GM12878 (cell line): Measurements from ENCODE around the gene CA10. TPM values are rescaled to one million over a fixed set of nuclear protein-coding genes. Genes with fewer than 3 reads are reported as not detected.

Experiments
- BACH1 ChIP-seq: fragments of 450-650 bp; IDR thresholded peaks from 2 replicates; pipeline ENCODE4 v1.6.1; 2017; ENCODE audit warnings: mild to moderate bottlenecking, borderline replicate concordance
- CHD4 ChIP-seq: fragments of 200-600 bp; sonication (generic); IDR thresholded peaks from 2 replicates; pipeline ENCODE4 v1.6.1; 2016; ENCODE audit warnings: mild to moderate bottlenecking
- EZH2 ChIP-seq: IDR thresholded peaks from 2 replicates; pipeline ENCODE4 v1.6.1; 2012; ENCODE audit warnings: low read depth, mild to moderate bottlenecking, control low read depth, inconsistent platforms, low read length, borderline replicate concordance; ENCODE audit not compliant: control insufficient read depth
- MEF2A ChIP-seq: IDR thresholded peaks from 2 replicates; pipeline ENCODE4 v1.6.1; 2011; ENCODE audit warnings: low read depth, mild to moderate bottlenecking, low read length, moderate library complexity; ENCODE audit not compliant: insufficient read depth
- MYC ChIP-seq: IDR thresholded peaks from 2 replicates; pipeline ENCODE4 v1.6.1; 2011; ENCODE audit warnings: mild to moderate bottlenecking, low read length, moderate library complexity, inconsistent platforms; ENCODE audit not compliant: insufficient read depth, insufficient replicate concordance, insufficient read length, severe bottlenecking
- NFYB ChIP-seq: IDR thresholded peaks from 2 replicates; pipeline ENCODE4 v1.6.1; 2011; ENCODE audit warnings: low read depth, mild to moderate bottlenecking, low read length, improper control_type of control experiment, moderate library complexity; ENCODE audit not compliant: insufficient read depth
- SIN3A ChIP-seq: IDR thresholded peaks from 2 replicates; pipeline ENCODE4 v1.6.1; 2012; ENCODE audit warnings: low read depth, low read length, improper control_type of control experiment
- SMARCA5 ChIP-seq: fragments of 450-650 bp; IDR thresholded peaks from 2 replicates; pipeline ENCODE4 v1.6.1; 2017; ENCODE audit warnings: mild to moderate bottlenecking
- TCF12 ChIP-seq: IDR thresholded peaks from 2 replicates; pipeline ENCODE4 v1.6.1; 2011; ENCODE audit warnings: low read depth, mild to moderate bottlenecking, low read length
- ZBTB40 ChIP-seq: fragments of 450-650 bp; IDR thresholded peaks from 2 replicates; pipeline ENCODE4 v1.6.1; 2016; ENCODE audit warnings: mild to moderate bottlenecking, moderate library complexity, borderline replicate concordance
- ZNF274 ChIP-seq: IDR thresholded peaks from one replicate; pipeline ENCODE4 v1.8.0; 2011; ENCODE audit not compliant: insufficient read length, insufficient read depth
- ZSCAN29 ChIP-seq: fragments of 450-650 bp; IDR thresholded peaks from 2 replicates; pipeline ENCODE4 v1.6.1; 2017; ENCODE audit warnings: mild to moderate bottlenecking, moderate library complexity
- polyA plus RNA-seq, 11 experiments: library from polyadenylated mRNA; depleted of rRNA in 4 of 11; unstranded in 6 of 11; stranded (reverse) in 5 of 11; fragments of >200 nt; fragmentation: Nextera tagmentation in 4 of 11; fragmentation: Illumina TruSeq in 1 of 11; extraction: Ambion mirVana in 4 of 11; extraction: Trizol in 1 of 11; gene quantifications; 1 replicate in 1 of 11; 2 replicates in 10 of 11; pipeline versions ENCODE4 v1.2.1 to v1.2.3, GENCODE V29; 2011 to 2016; ENCODE audit warnings: inconsistent platforms in 2 of 11, missing spikeins in 2 of 11, low read depth in 1 of 11
- total RNA-seq, 4 experiments: library from RNA; depleted of rRNA in 3 of 4; stranded (reverse); fragments of >200 nt in 3 of 4; fragmentation: Illumina TruSeq in 1 of 4; extraction: Trizol in 1 of 4; gene quantifications; 2 replicates each; pipeline versions ENCODE4 v1.2.1 to v1.2.3, GENCODE V29; 2013 to 2021
- TF ChIP-seq, protein P1 (sequence below): fragments of 450-650 bp; IDR thresholded peaks from 2 replicates; pipeline ENCODE4 v1.6.1; 2017; ENCODE audit warnings: mild to moderate bottlenecking, moderate library complexity

Gene CA10
- total and polyA plus RNA-seq, 10 of the 15 experiments (the other 5 are each of a cell fraction or from before 2014, with no cell fraction given), result not detected

DNA sequence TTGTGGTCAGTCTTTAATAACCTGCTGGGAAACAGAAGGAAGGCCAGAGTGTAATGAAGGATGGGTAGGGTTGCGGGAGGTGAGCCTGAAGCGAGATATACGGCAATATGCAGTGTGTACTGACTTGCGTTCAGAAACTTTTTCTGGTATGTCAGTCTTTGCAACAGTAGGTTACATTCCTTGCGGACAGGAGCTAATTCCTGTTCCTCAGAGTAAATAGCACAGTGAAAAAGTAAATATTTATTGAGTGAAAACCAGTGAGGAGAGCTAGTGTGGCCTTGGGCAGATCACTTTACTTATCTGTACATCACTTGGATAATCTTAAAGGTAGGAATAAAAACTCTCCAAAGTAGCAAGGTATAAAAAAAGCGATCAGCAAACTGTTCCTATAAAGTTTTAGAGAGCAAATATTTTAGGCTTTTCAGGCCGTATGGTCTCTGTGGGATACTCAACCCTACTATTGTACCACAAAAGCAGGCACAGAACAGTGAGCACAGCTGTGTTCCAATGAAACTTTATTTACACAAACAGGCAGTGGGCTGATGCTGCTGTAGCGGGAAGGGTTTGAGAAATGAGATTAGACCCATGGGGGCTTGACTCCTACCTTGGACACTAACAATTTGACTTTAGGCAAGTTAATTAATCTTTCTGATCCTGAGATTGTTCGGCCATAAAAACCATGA is 550.1 kb downstream of the CA10 start (continued):
- TF ChIP-seq ZSCAN29, result no peak
- TF ChIP-seq SIN3A, result no peak
- TF ChIP-seq, protein P1, sequence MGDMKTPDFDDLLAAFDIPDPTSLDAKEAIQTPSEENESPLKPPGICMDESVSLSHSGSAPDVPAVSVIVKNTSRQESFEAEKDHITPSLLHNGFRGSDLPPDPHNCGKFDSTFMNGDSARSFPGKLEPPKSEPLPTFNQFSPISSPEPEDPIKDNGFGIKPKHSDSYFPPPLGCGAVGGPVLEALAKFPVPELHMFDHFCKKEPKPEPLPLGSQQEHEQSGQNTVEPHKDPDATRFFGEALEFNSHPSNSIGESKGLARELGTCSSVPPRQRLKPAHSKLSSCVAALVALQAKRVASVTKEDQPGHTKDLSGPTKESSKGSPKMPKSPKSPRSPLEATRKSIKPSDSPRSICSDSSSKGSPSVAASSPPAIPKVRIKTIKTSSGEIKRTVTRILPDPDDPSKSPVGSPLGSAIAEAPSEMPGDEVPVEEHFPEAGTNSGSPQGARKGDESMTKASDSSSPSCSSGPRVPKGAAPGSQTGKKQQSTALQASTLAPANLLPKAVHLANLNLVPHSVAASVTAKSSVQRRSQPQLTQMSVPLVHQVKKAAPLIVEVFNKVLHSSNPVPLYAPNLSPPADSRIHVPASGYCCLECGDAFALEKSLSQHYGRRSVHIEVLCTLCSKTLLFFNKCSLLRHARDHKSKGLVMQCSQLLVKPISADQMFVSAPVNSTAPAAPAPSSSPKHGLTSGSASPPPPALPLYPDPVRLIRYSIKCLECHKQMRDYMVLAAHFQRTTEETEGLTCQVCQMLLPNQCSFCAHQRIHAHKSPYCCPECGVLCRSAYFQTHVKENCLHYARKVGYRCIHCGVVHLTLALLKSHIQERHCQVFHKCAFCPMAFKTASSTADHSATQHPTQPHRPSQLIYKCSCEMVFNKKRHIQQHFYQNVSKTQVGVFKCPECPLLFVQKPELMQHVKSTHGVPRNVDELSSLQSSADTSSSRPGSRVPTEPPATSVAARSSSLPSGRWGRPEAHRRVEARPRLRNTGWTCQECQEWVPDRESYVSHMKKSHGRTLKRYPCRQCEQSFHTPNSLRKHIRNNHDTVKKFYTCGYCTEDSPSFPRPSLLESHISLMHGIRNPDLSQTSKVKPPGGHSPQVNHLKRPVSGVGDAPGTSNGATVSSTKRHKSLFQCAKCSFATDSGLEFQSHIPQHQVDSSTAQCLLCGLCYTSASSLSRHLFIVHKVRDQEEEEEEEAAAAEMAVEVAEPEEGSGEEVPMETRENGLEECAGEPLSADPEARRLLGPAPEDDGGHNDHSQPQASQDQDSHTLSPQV, result no peak
- TF ChIP-seq NFYB, result no peak
- TF ChIP-seq CHD4, result no peak
- TF ChIP-seq ZNF274, result no peak
- TF ChIP-seq BACH1, result no peak
- TF ChIP-seq ZBTB40, result no peak
- no peak for TF ChIP-seq MYC
- no peak for TF ChIP-seq SMARCA5
- no peak for TF ChIP-seq TCF12
- no peak for TF ChIP-seq MEF2A
- no peak for TF ChIP-seq EZH2
